HL-60 (cell line): Measurements from ENCODE around the gene FAM170B.

Experiments used
- GABPA ChIP-seq: IDR thresholded peaks from 2 replicates; pipeline ENCODE4 v1.6.1; 2012; ENCODE audit warnings: low read depth
- POLR2AphosphoS5 ChIP-seq: IDR thresholded peaks from 2 replicates; pipeline ENCODE4 v1.6.1; 2012; ENCODE audit warnings: low read depth
- SPI1 ChIP-seq: IDR thresholded peaks from 2 replicates; pipeline ENCODE4 v1.6.1; 2012; ENCODE audit warnings: low read depth, mild to moderate bottlenecking, borderline replicate concordance
- TF ChIP-seq, protein P1 (sequence below): IDR thresholded peaks from one replicate; pipeline ENCODE4 v1.5.1; 2011; ENCODE audit warnings: low read length, control low read depth, inconsistent platforms; ENCODE audit not compliant: insufficient read depth
- TF ChIP-seq, protein P2 (sequence below): IDR thresholded peaks from 2 replicates; pipeline ENCODE4 v1.6.1; 2012; ENCODE audit warnings: low read depth; ENCODE audit not compliant: insufficient replicate concordance

DNA sequence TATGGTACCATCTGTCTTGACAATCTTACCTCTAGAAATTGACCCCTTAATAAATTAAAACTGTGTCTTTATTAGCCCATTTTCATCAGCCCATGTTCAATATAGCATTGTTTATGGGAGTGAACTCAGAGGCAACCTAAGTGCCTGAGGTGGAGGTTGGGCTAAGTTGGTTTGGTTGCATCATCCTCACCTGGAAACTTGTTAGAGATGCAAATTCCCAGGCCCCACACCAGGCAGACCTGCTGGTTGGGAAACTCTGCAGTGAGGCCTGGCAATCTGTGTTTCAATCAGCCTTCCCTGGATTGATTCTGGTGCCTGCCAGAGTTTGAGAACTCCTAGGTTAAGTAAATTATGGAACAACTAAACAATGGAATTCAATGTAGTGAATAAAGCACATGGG is 9.4 kb upstream of the FAM170B start:
- TF ChIP-seq, protein P1, sequence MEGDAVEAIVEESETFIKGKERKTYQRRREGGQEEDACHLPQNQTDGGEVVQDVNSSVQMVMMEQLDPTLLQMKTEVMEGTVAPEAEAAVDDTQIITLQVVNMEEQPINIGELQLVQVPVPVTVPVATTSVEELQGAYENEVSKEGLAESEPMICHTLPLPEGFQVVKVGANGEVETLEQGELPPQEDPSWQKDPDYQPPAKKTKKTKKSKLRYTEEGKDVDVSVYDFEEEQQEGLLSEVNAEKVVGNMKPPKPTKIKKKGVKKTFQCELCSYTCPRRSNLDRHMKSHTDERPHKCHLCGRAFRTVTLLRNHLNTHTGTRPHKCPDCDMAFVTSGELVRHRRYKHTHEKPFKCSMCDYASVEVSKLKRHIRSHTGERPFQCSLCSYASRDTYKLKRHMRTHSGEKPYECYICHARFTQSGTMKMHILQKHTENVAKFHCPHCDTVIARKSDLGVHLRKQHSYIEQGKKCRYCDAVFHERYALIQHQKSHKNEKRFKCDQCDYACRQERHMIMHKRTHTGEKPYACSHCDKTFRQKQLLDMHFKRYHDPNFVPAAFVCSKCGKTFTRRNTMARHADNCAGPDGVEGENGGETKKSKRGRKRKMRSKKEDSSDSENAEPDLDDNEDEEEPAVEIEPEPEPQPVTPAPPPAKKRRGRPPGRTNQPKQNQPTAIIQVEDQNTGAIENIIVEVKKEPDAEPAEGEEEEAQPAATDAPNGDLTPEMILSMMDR = no peak
- TF ChIP-seq, protein P2, sequence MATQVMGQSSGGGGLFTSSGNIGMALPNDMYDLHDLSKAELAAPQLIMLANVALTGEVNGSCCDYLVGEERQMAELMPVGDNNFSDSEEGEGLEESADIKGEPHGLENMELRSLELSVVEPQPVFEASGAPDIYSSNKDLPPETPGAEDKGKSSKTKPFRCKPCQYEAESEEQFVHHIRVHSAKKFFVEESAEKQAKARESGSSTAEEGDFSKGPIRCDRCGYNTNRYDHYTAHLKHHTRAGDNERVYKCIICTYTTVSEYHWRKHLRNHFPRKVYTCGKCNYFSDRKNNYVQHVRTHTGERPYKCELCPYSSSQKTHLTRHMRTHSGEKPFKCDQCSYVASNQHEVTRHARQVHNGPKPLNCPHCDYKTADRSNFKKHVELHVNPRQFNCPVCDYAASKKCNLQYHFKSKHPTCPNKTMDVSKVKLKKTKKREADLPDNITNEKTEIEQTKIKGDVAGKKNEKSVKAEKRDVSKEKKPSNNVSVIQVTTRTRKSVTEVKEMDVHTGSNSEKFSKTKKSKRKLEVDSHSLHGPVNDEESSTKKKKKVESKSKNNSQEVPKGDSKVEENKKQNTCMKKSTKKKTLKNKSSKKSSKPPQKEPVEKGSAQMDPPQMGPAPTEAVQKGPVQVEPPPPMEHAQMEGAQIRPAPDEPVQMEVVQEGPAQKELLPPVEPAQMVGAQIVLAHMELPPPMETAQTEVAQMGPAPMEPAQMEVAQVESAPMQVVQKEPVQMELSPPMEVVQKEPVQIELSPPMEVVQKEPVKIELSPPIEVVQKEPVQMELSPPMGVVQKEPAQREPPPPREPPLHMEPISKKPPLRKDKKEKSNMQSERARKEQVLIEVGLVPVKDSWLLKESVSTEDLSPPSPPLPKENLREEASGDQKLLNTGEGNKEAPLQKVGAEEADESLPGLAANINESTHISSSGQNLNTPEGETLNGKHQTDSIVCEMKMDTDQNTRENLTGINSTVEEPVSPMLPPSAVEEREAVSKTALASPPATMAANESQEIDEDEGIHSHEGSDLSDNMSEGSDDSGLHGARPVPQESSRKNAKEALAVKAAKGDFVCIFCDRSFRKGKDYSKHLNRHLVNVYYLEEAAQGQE = no peak
- TF ChIP-seq POLR2AphosphoS5 (no peak), GABPA (no peak), SPI1 (no peak)
